SKM-1 treated with dmso at 0.1 percent for 144 hours (cell line): ENCODE measurements around the gene CACNG6.

Experiments
- DNase-seq: peaks from one replicate; lab custom pipeline; 2025; ENCODE audit not compliant: unreplicated experiment; lab: John Stamatoyannopoulos, UW

Gene CACNG6

GRCh38 chr19:53966931-53967330 lies 24.5 kb upstream of the CACNG6 start:
- DNase-seq: no peak

GRCh38 chr19:53969366-53969765 lies 22.1 kb upstream of the CACNG6 start:
- no peak for DNase-seq

GRCh38 chr19:53971673-53972072 lies 19.8 kb upstream of the CACNG6 start:
- DNase-seq: no peak

- peak; percentile 34 for DNase-seq
These were observed 13.9 kb upstream of the CACNG6 start for GRCh38 chr19:53977429-53977990.

GRCh38 chr19:53977991-53978731 lies 13.3 kb upstream of the CACNG6 start:
- DNase-seq: peak; percentile 43

GRCh38 chr19:53978975-53979801 lies 12.2 kb upstream of the CACNG6 start:
- DNase-seq: no peak

GRCh38 chr19:53980539-53981375 lies 10.7 kb upstream of the CACNG6 start:
- DNase-seq: no peak

GRCh38 chr19:53981376-53981951 lies 10.0 kb upstream of the CACNG6 start:
- no peak for DNase-seq

GRCh38 chr19:53982001-53982451 lies 9.4 kb upstream of the CACNG6 start:
- no peak for DNase-seq

- no peak for DNase-seq
These were observed 8.8 kb upstream of the CACNG6 start for GRCh38 chr19:53982611-53983010.

GRCh38 chr19:53983457-53984289 lies 7.8 kb upstream of the CACNG6 start:
- DNase-seq: no peak

GRCh38 chr19:53985863-53986262 lies 5.6 kb upstream of the CACNG6 start:
- no peak for DNase-seq

GRCh38 chr19:53988981-53989380 lies 2.5 kb upstream of the CACNG6 start:
- no peak for DNase-seq

- DNase-seq: no peak
These were observed 1.6 kb upstream of the CACNG6 start for GRCh38 chr19:53989600-53990533.

- DNase-seq: peak; percentile 19
These were observed 774 bp downstream of the CACNG6 start for GRCh38 chr19:53992211-53992610.

GRCh38 chr19:53992815-53993214 lies 1.4 kb downstream of the CACNG6 start:
- DNase-seq: no peak

GRCh38 chr19:53993448-53993847 lies 2.0 kb downstream of the CACNG6 start:
- DNase-seq: no peak

GRCh38 chr19:53994811-53995210 lies 3.4 kb downstream of the CACNG6 start:
- DNase-seq: no peak

GRCh38 chr19:53998223-53998622 lies 6.8 kb downstream of the CACNG6 start:
- no peak for DNase-seq
